Tibial nerve (tissue), 3 donors: ENCODE measurements around the gene MLLT1.

Experiments used
- EP300 ChIP-seq, 2 donors: sonication (generic); formaldehyde crosslinking; IDR thresholded peaks; one replicate each; pipeline ENCODE4 v1.6.1; 2017; ENCODE audit warnings: antibody characterized with exemption in 2 of 2, mild to moderate bottlenecking in 1 of 2
- POLR2A ChIP-seq, 2 donors: fragments of 450-650 bp; IDR thresholded peaks; one replicate each; pipeline ENCODE4 v1.6.1; 2017; ENCODE audit warnings: antibody characterized with exemption in 2 of 2, mild to moderate bottlenecking in 2 of 2, moderate library complexity in 2 of 2

- TF ChIP-seq POLR2A (IDR thresholded peaks at IDR 0.05) (no peak), EP300 (IDR thresholded peaks at IDR 0.05) (no peak)
Observed at GRCh38 chr19:6173190-6173589, 106.6 kb downstream of the MLLT1 start.
